ENCODE results near the gene EFHC2.

GRCh38 chrX:44314808-44315207, 28.7 kb downstream of the EFHC2 start:
- TF ChIP-seq CTCF (IDR thresholded peaks at IDR 0.05): no peak
- TF ChIP-seq POLR2A (IDR thresholded peaks at IDR 0.05): no peak
